HCT116 (cell line): ENCODE results near the gene ELAPOR2. TPM values are rescaled to one million over a fixed set of nuclear protein-coding genes. Genes with fewer than 3 reads are reported as not detected.

ENCODE experiments used
- ATAC-seq: fragments of 200-7000 bp; cut with Tn5 transposase; 2 replicates; pipeline ENCODE4 v1.9.1; 2020; ENCODE audit warnings: mild to moderate bottlenecking, moderate library complexity
- BruUV-seq: library from RNA; stranded (reverse); fragments of 400-500 nt; replicated peaks from 2 replicates; lab custom pipeline; 2021; lab: Mats Ljungman, UMichigan
- CTCF ChIA-PET: fragments of 300-600 bp; sonication (Branson Sonifier 250); formaldehyde crosslinking; loops from one replicate; lab custom pipeline; 2021; ENCODE audit warnings: antibody characterized with exemption; lab: Charles Lee
- POLR2A ChIA-PET: fragments of 300-600, 350-600 bp; sonication (Branson Sonifier 250); formaldehyde crosslinking; loops from one replicate; lab custom pipeline; 2021; ENCODE audit warnings: antibody characterized with exemption; lab: Charles Lee
- RAD21 ChIA-PET, 2 experiments: fragments of 300-600 bp; sonication (Branson Sonifier 250); formaldehyde crosslinking; loops; one replicate each; lab custom pipeline; 2023; ENCODE audit warnings: low total read pairs in 2 of 2; ENCODE audit not compliant: uncharacterized antibody in 2 of 2, unreplicated experiment in 2 of 2, low non-redundant PET in 1 of 2; lab: Charles Lee
- DNase-seq: peaks from one replicate; pipeline ENCODE4 v3.0.0-alpha.2; 2010; ENCODE audit warnings: low read depth, low spot score
- H2AFZ ChIP-seq: fragments of 200-600 bp; shearing (Covaris generic), sonication (generic); 2 replicates; pipeline ENCODE4 v1.6.1; 2017; ENCODE audit warnings: low read depth, mixed run types, mixed read lengths, antibody characterized with exemption, low read length; ENCODE audit not compliant: poor library complexity, severe bottlenecking
- H3K27ac ChIP-seq: 2 replicates; pipeline ENCODE4 v1.5.1; 2012; ENCODE audit warnings: low read depth, low read length
- H3K27me3 ChIP-seq: fragments of 200-600 bp; sonication (generic); 2 replicates; pipeline ENCODE4 v1.6.1; 2016; ENCODE audit warnings: mixed run types, low read length, mixed read lengths; ENCODE audit not compliant: insufficient read depth
- H3K36me3 ChIP-seq, 2 experiments: fragments of 200-500 bp in 1 of 2; fragments of 200-600 bp in 1 of 2; sonication (Bioruptor generic) in 1 of 2; sonication (generic) in 1 of 2; 2 replicates each; pipeline versions ENCODE4 v1.5.1 to v1.6.1; 2014 to 2016; ENCODE audit warnings: low read length in 2 of 2, inconsistent platforms in 1 of 2, mixed read lengths in 1 of 2, mixed run types in 1 of 2; ENCODE audit not compliant: insufficient read depth in 2 of 2, control insufficient read depth in 1 of 2
- H3K4me1 ChIP-seq, 2 experiments: fragments of 200-600 bp in 1 of 2; sonication (generic) in 1 of 2; 2 replicates each; pipeline versions ENCODE4 v1.5.1 to v1.6.1; 2012 to 2017; ENCODE audit warnings: low read length in 2 of 2, inconsistent platforms in 1 of 2, mild to moderate bottlenecking in 1 of 2, mixed read lengths in 1 of 2, mixed run types in 1 of 2, moderate library complexity in 1 of 2; ENCODE audit not compliant: insufficient read depth in 2 of 2, control insufficient read depth in 1 of 2
- H3K4me2 ChIP-seq: fragments of 200-600 bp; sonication (generic); 2 replicates; pipeline ENCODE4 v1.6.1; 2017; ENCODE audit warnings: mixed run types, low read length, mixed read lengths
- H3K4me3 ChIP-seq, 2 experiments: fragments of 200-600 bp in 1 of 2; sonication (generic) in 1 of 2; replicated peaks in 1 of 2; 2 replicates each; pipeline ENCODE4 v1.5.1; 2011 to 2016; ENCODE audit warnings: low read length in 2 of 2, control low read depth in 1 of 2, low read depth in 1 of 2, mild to moderate bottlenecking in 1 of 2, mixed read lengths in 1 of 2, mixed run types in 1 of 2
- H3K79me2 ChIP-seq: fragments of 200-600 bp; sonication (generic); 2 replicates; pipeline ENCODE4 v1.6.1; 2017; ENCODE audit warnings: mild to moderate bottlenecking, mixed run types, low read length, moderate library complexity, mixed read lengths; ENCODE audit not compliant: insufficient read depth
- H3K9ac ChIP-seq: fragments of 200-600 bp; sonication (generic); 2 replicates; pipeline ENCODE4 v1.6.1; 2016; ENCODE audit warnings: low read length, mixed read lengths
- H3K9me2 ChIP-seq: fragments of 200-600 bp; sonication (generic), shearing (Covaris generic); 2 replicates; pipeline ENCODE4 v1.6.1; 2017; ENCODE audit warnings: mixed run types, mild to moderate bottlenecking, moderate library complexity; ENCODE audit not compliant: insufficient read depth
- H3K9me3 ChIP-seq, 2 experiments: fragments of 200-500 bp in 1 of 2; fragments of 200-600 bp in 1 of 2; sonication (Bioruptor generic) in 1 of 2; sonication (generic) in 1 of 2; 2 replicates each; pipeline ENCODE4 v1.6.1; 2014 to 2017; ENCODE audit warnings: low read length in 2 of 2, mixed read lengths in 2 of 2, inconsistent platforms in 1 of 2, low read depth in 1 of 2, mild to moderate bottlenecking in 1 of 2, mixed run types in 1 of 2, moderate library complexity in 1 of 2; ENCODE audit not compliant: control insufficient read depth in 1 of 2, insufficient read depth in 1 of 2
- H4K20me1 ChIP-seq: fragments of 200-600 bp; sonication (generic), shearing (Covaris generic); 2 replicates; pipeline ENCODE4 v1.6.1; 2017; ENCODE audit warnings: mixed run types, mild to moderate bottlenecking, moderate library complexity; ENCODE audit not compliant: insufficient read depth
- CEBPB ChIP-seq: IDR thresholded peaks from 2 replicates; pipeline ENCODE4 v1.6.1; 2012; ENCODE audit warnings: low read depth
- ELF1 ChIP-seq: IDR thresholded peaks from 2 replicates; pipeline ENCODE4 v1.6.1; 2012; ENCODE audit warnings: low read depth, borderline replicate concordance
- FOSL1 ChIP-seq: IDR thresholded peaks from 2 replicates; pipeline ENCODE4 v1.6.1; 2012; ENCODE audit warnings: low read depth
- MAX ChIP-seq: IDR thresholded peaks from 2 replicates; pipeline ENCODE4 v1.6.1; 2012
- POLR2A ChIP-seq: IDR thresholded peaks from 2 replicates; pipeline ENCODE4 v1.7.0; 2011; ENCODE audit warnings: borderline replicate concordance; ENCODE audit not compliant: insufficient read depth, insufficient read length; ENCODE audit errors: extremely low read depth
- POLR2AphosphoS5 ChIP-seq: IDR thresholded peaks from 2 replicates; pipeline ENCODE4 v1.6.1; 2011; ENCODE audit warnings: mild to moderate bottlenecking, low read depth, low read length, moderate library complexity
- REST ChIP-seq: IDR thresholded peaks from 2 replicates; pipeline ENCODE4 v1.6.1; 2012; ENCODE audit warnings: low read depth
- SP1 ChIP-seq: IDR thresholded peaks from 2 replicates; pipeline ENCODE4 v1.6.1; 2012; ENCODE audit warnings: low read depth
- SRF ChIP-seq: IDR thresholded peaks from 2 replicates; pipeline ENCODE4 v1.6.1; 2012; ENCODE audit warnings: low read depth
- TCF7L2 ChIP-seq: IDR thresholded peaks from 2 replicates; pipeline ENCODE4 v1.7.0; 2011; ENCODE audit warnings: borderline replicate concordance, inconsistent platforms; ENCODE audit not compliant: insufficient read depth, insufficient read length; ENCODE audit errors: extremely low read depth
- YY1 ChIP-seq: IDR thresholded peaks from 2 replicates; pipeline ENCODE4 v1.6.1; 2011; ENCODE audit warnings: low read length, low read depth, moderate library complexity, mild to moderate bottlenecking; ENCODE audit not compliant: insufficient replicate concordance; ENCODE audit errors: extremely low read depth
- ZNF274 ChIP-seq: fragments of 200-500 bp; sonication (Bioruptor generic); IDR thresholded peaks from 2 replicates; pipeline ENCODE4 v1.6.1; 2014; ENCODE audit warnings: mild to moderate bottlenecking, low read depth, low read length, inconsistent platforms
- intact Hi-C: fragments of 100-400 bp; cut with micrococcal nuclease; formaldehyde crosslinking; loops from 2 replicates; pipeline ENCODE4 v1.10.0; 2022
- total RNA-seq: library from RNA; stranded (reverse); gene quantifications from one replicate; pipeline ENCODE4 v1.2.1, GENCODE V29; 2021; ENCODE audit not compliant: unreplicated experiment
- TF ChIP-seq, protein P1 (sequence below): IDR thresholded peaks from 2 replicates; pipeline ENCODE4 v1.6.1; 2011; ENCODE audit warnings: mild to moderate bottlenecking, low read length, moderate library complexity; ENCODE audit not compliant: insufficient replicate concordance; ENCODE audit errors: extremely low read depth
- TF ChIP-seq, protein P2 (sequence below): IDR thresholded peaks from 2 replicates; pipeline ENCODE4 v1.6.1; 2012

Gene ELAPOR2
- total RNA-seq, 1 experiment from 2014 or later = 26.0 TPM

- CTCF ChIA-PET = no interaction called here
- Histone ChIP-seq H3K27me3 (no peaks in the 10 kb centered on the region), H2AFZ (no peak overlapping the region), H3K9me3 (no peaks in the 10 kb centered on the region), H3K79me2 (no peaks in the 10 kb centered on the region), H3K9ac (no peak overlapping the region), H4K20me1 (no peaks in the 10 kb centered on the region), H3K27ac (no peak overlapping the region), H3K4me3 (no peak overlapping the region), H3K4me1 (no peaks in the 10 kb centered on the region), H3K4me2 (no peak overlapping the region), H3K9me2 (no peaks in the 10 kb centered on the region), H3K36me3 (no peaks in the 10 kb centered on the region)
- intact Hi-C loops = no loop called here
- RAD21 ChIA-PET = no interaction called here
- TF ChIP-seq FOSL1 (no peak), POLR2A (no peak), TCF7L2 (no peak), YY1 (no peak), REST (no peak), SP1 (no peak), ELF1 (no peak), MAX (no peak), POLR2AphosphoS5 (no peak), ZNF274 (no peak), CEBPB (no peak), SRF (no peak)
- TF ChIP-seq, protein P1, sequence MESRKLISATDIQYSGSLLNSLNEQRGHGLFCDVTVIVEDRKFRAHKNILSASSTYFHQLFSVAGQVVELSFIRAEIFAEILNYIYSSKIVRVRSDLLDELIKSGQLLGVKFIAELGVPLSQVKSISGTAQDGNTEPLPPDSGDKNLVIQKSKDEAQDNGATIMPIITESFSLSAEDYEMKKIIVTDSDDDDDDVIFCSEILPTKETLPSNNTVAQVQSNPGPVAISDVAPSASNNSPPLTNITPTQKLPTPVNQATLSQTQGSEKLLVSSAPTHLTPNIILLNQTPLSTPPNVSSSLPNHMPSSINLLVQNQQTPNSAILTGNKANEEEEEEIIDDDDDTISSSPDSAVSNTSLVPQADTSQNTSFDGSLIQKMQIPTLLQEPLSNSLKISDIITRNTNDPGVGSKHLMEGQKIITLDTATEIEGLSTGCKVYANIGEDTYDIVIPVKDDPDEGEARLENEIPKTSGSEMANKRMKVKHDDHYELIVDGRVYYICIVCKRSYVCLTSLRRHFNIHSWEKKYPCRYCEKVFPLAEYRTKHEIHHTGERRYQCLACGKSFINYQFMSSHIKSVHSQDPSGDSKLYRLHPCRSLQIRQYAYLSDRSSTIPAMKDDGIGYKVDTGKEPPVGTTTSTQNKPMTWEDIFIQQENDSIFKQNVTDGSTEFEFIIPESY = no peak
- TF ChIP-seq, protein P2, sequence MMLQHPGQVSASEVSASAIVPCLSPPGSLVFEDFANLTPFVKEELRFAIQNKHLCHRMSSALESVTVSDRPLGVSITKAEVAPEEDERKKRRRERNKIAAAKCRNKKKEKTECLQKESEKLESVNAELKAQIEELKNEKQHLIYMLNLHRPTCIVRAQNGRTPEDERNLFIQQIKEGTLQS = no peak
- no TSS peak for BruUV-seq
- ATAC-seq (no peak), DNase-seq (no peak)
- POLR2A ChIA-PET = no interaction called here
Observed at GRCh38 chr7:87083865-87084519, 24.5 kb upstream of the ELAPOR2 start.
